Esophagus muscularis mucosa (tissue), 4 donors: ENCODE data around the gene PRKN. TPM values are rescaled to one million over a fixed set of nuclear protein-coding genes. Genes with fewer than 3 reads are reported as not detected.

Experiments
- DNase-seq: peaks from one replicate; pipeline ENCODE4 v3.0.0-alpha.2; 2017; ENCODE audit errors: extremely low spot score
- H3K27ac ChIP-seq, 4 donors: fragments of 200-600 bp; sonication (generic); replicated peaks in 1 of 4; 1 replicate in 3 of 4; 2 replicates in 1 of 4; pipeline ENCODE4 v1.5.1; 2016 to 2019; ENCODE audit warnings: mild to moderate bottlenecking in 1 of 4
- H3K27me3 ChIP-seq, 4 donors: fragments of 200-600 bp; sonication (generic); one replicate each; pipeline versions ENCODE4 v1.5.1 to v1.6.0; 2016 to 2019
- H3K36me3 ChIP-seq, 4 donors: fragments of 200-600 bp; sonication (generic); one replicate each; pipeline ENCODE4 v1.5.1; 2016 to 2019
- H3K4me1 ChIP-seq, 4 donors: fragments of 200-600 bp; sonication (generic); one replicate each; pipeline ENCODE4 v1.5.1; 2016 to 2019
- H3K4me3 ChIP-seq, 4 donors: fragments of 200-600 bp; sonication (generic); 1 replicate in 2 of 4; 2 replicates in 2 of 4; pipeline ENCODE4 v1.5.1; 2016 to 2019; ENCODE audit warnings: mild to moderate bottlenecking in 4 of 4, moderate library complexity in 1 of 4
- H3K9me3 ChIP-seq, 4 donors: fragments of 200-600 bp; sonication (generic); 1 replicate in 3 of 4; 2 replicates in 1 of 4; pipeline ENCODE4 v1.5.1; 2016 to 2019
- CTCF ChIP-seq, 3 experiments: fragments of 200-600 bp in 2 of 3; fragments of 450-650 bp in 1 of 3; sonication (generic) in 2 of 3; IDR thresholded peaks; one replicate each; pipeline ENCODE4 v1.5.1; 2017 to 2019; ENCODE audit warnings: antibody characterized with exemption in 3 of 3, mild to moderate bottlenecking in 2 of 3, moderate library complexity in 1 of 3
- EP300 ChIP-seq: sonication (generic); formaldehyde crosslinking; IDR thresholded peaks from one replicate; pipeline ENCODE4 v1.6.1; 2017; ENCODE audit warnings: antibody characterized with exemption
- POLR2A ChIP-seq: fragments of 450-650 bp; IDR thresholded peaks from one replicate; pipeline ENCODE4 v1.6.1; 2017; ENCODE audit warnings: antibody characterized with exemption, moderate library complexity, mild to moderate bottlenecking, low read depth
- POLR2AphosphoS5 ChIP-seq, 2 donors: sonication (generic); formaldehyde crosslinking; IDR thresholded peaks; one replicate each; pipeline ENCODE4 v1.6.1; 2017; ENCODE audit warnings: antibody characterized with exemption in 2 of 2
- WGBS: methylation state at CpG from one replicate; pipeline ENCODE4 v1.1.5; 2018; 5-methylcytosine and 5-hydroxymethylcytosine counted together
- intact Hi-C: fragments of 100-400 bp; cut with DNase I; formaldehyde crosslinking; loops from one replicate; pipeline ENCODE4 v1.15.1; 2023
- total RNA-seq, 4 donors: library from RNA; depleted of rRNA; stranded (reverse); fragments of >200 nt; gene quantifications; one replicate each; pipeline versions ENCODE4 v1.1.0 to v1.2.1, GENCODE V29; 2016

PRKN gene
- total RNA-seq, 4 donors from 2014 or later = 9.6 to 14.5 (median 10.8) TPM

GRCh38 chr6:161586887-161587286, 1140.7 kb downstream of the PRKN start:
- intact Hi-C loops = no loop called here
- Histone ChIP-seq H3K27me3 (no peaks in the 10 kb centered on the region), H3K9me3 (no peaks in the 10 kb centered on the region), H3K4me3 (no peak overlapping the region), H3K36me3 (no peaks in the 10 kb centered on the region), H3K4me1 (peaks cover 0 to 14% (median 5%) of the 10 kb centered on the region in 4 donors), H3K27ac (no peak overlapping the region)
- 88% methylated on average over 2 of the region's 2 CpGs for WGBS
- no peak for DNase-seq
- TF ChIP-seq POLR2AphosphoS5 (IDR thresholded peaks at IDR 0.05) = no peak
- no peak for TF ChIP-seq EP300
- TF ChIP-seq CTCF (IDR thresholded peaks at IDR 0.05) = no peak
- no peak for TF ChIP-seq POLR2A

GRCh38 chr6:161584621-161585340, 1142.8 kb downstream of the PRKN start:
- no peak overlapping the region for H3K27ac ChIP-seq
- peaks cover 0 to 14% (median 5%) of the 10 kb centered on the region in 4 donors for H3K4me1 ChIP-seq
- H3K36me3 ChIP-seq = no peaks in the 10 kb centered on the region
- no peak for DNase-seq
- H3K9me3 ChIP-seq = no peaks in the 10 kb centered on the region
- TF ChIP-seq POLR2A (no peak), CTCF (IDR thresholded peaks at IDR 0.05) (no peak), POLR2AphosphoS5 (IDR thresholded peaks at IDR 0.05) (no peak), EP300 (no peak)
- intact Hi-C loops = no loop called here
- WGBS = 43% methylated on average over 8 of the region's 8 CpGs
- H3K4me3 ChIP-seq = no peak overlapping the region
- no peaks in the 10 kb centered on the region for H3K27me3 ChIP-seq

- peaks cover 0 to 14% (median 5%) of the 10 kb centered on the region in 4 donors for H3K4me1 ChIP-seq
- no peaks in the 10 kb centered on the region for H3K36me3 ChIP-seq
- H3K27ac ChIP-seq = no peak overlapping the region
- intact Hi-C loops = no loop called here
- no peak for DNase-seq
- H3K4me3 ChIP-seq = no peak overlapping the region
- no peaks in the 10 kb centered on the region for H3K27me3 ChIP-seq
- no peaks in the 10 kb centered on the region for H3K9me3 ChIP-seq
- TF ChIP-seq EP300 (no peak), POLR2AphosphoS5 (IDR thresholded peaks at IDR 0.05) (no peak), POLR2A (no peak), CTCF (IDR thresholded peaks at IDR 0.05) (no peak)
- WGBS = 56% methylated on average over 1 of the region's 1 CpG
Measured at GRCh38 chr6:161584051-161584450, 1143.5 kb downstream of the PRKN start.

- intact Hi-C loops = no loop called here
- H3K9me3 ChIP-seq = no peaks in the 10 kb centered on the region
- 93% methylated on average over 5 of the region's 5 CpGs for WGBS
Measured at GRCh38 chr6:161583584-161583983, 1144.0 kb downstream of the PRKN start.

More at GRCh38 chr6:161583584-161583983, 1144.0 kb downstream of the PRKN start:
- Histone ChIP-seq H3K4me1 (peaks cover 0 to 14% (median 5%) of the 10 kb centered on the region in 4 donors), H3K36me3 (no peaks in the 10 kb centered on the region), H3K27ac (no peak overlapping the region), H3K27me3 (no peaks in the 10 kb centered on the region), H3K4me3 (no peak overlapping the region)
- TF ChIP-seq POLR2AphosphoS5 (IDR thresholded peaks at IDR 0.05) (no peak), POLR2A (no peak), EP300 (no peak), CTCF (IDR thresholded peaks at IDR 0.05) (no peak)
- no peak for DNase-seq
